ENCODE data around the gene RAB40C. TPM values are rescaled to one million over a fixed set of nuclear protein-coding genes. Genes with fewer than 3 reads are reported as not detected.

RAB40C gene
- total RNA-seq, 1 donor from 2014 or later: 14.8 TPM

Small RNAs within 50 kb of the gene (small RNA-seq; reads per million reads assigned to genes)
- gene MIR3176 (ENCODE audit: low replicate concordance) (0.47 reads per million, percentile 58 among the genes with 10 or more reads in this experiment), gene Z98883.1 (ENCODE audit: low replicate concordance) (not detected)

Other genes starting within 250 kb of the RAB40C start
- 13.3 TPM for gene AXIN1, start 237.3 kb upstream of the RAB40C start, total RNA-seq
- gene MRPL28, start 219.5 kb upstream of the RAB40C start, total RNA-seq: 20.9 TPM
- 10.6 TPM for gene PGAP6, start 208.1 kb upstream of the RAB40C start, total RNA-seq
- gene NME4, start 192.9 kb upstream of the RAB40C start, total RNA-seq: 26.4 TPM
- gene DECR2, start 188.2 kb upstream of the RAB40C start, total RNA-seq: 7.2 TPM
- 17.2 TPM for gene RAB11FIP3, start 164.4 kb upstream of the RAB40C start, total RNA-seq
- 10.2 TPM for gene CAPN15, start 62.4 kb upstream of the RAB40C start, total RNA-seq
- gene PRR35, start 29.7 kb upstream of the RAB40C start, total RNA-seq: not detected
- gene NHLRC4, start 23.1 kb upstream of the RAB40C start, total RNA-seq: 0.59 TPM
- 10.4 TPM for gene PIGQ, start 20.1 kb upstream of the RAB40C start, total RNA-seq
- 0.20 TPM for gene WFIKKN1, start 40.9 kb downstream of the RAB40C start, total RNA-seq
- 22.9 TPM for gene METTL26, start 46.2 kb downstream of the RAB40C start, total RNA-seq
- 6.9 TPM for gene MCRIP2, start 51.8 kb downstream of the RAB40C start, total RNA-seq
- gene WDR90, start 59.3 kb downstream of the RAB40C start, total RNA-seq: 15.1 TPM
- gene RHOT2, start 78.1 kb downstream of the RAB40C start, total RNA-seq: 26.4 TPM
- 1.2 TPM for gene RHBDL1, start 85.6 kb downstream of the RAB40C start, total RNA-seq
- gene STUB1, start 90.3 kb downstream of the RAB40C start, total RNA-seq: 49.1 TPM
- 18.1 TPM for gene JMJD8, start 94.3 kb downstream of the RAB40C start, total RNA-seq
- gene WDR24, start 100.3 kb downstream of the RAB40C start, total RNA-seq: 2.3 TPM
- 0.30 TPM for gene FBXL16, start 115.7 kb downstream of the RAB40C start, total RNA-seq
- gene METRN, start 125.1 kb downstream of the RAB40C start, total RNA-seq: 6.2 TPM
- 6.3 TPM for gene ANTKMT, start 131.1 kb downstream of the RAB40C start, total RNA-seq
- gene CCDC78, start 136.4 kb downstream of the RAB40C start, total RNA-seq: 0.20 TPM
- 2.5 TPM for gene HAGHL, start 137.0 kb downstream of the RAB40C start, total RNA-seq
- gene CIAO3, start 150.9 kb downstream of the RAB40C start, total RNA-seq: 41.2 TPM
- gene MSLN, start 170.7 kb downstream of the RAB40C start, total RNA-seq: 1.4 TPM
- 7.8 TPM for gene RPUSD1, start 198.3 kb downstream of the RAB40C start, total RNA-seq
- gene CHTF18, start 198.6 kb downstream of the RAB40C start, total RNA-seq: 10.1 TPM
- not detected for gene GNG13, start 210.7 kb downstream of the RAB40C start, total RNA-seq

All from skin of body (tissue), 2 donors.